SW 1271 (cell line): ENCODE measurements around the gene NFX1.

Experiments
- DNase-seq, 2 experiments: peaks; one replicate each; lab custom pipeline; 2025; lab: John Stamatoyannopoulos, UW

The NFX1 gene

GRCh38 chr9:33267151-33267767 is 23.1 kb upstream of the NFX1 start:
- no peak for DNase-seq

- DNase-seq, result no peak
Observed at GRCh38 chr9:33270146-33270545, 20.2 kb upstream of the NFX1 start.

- no peak for DNase-seq
Observed at GRCh38 chr9:33272061-33272460, 18.3 kb upstream of the NFX1 start.

DNA sequence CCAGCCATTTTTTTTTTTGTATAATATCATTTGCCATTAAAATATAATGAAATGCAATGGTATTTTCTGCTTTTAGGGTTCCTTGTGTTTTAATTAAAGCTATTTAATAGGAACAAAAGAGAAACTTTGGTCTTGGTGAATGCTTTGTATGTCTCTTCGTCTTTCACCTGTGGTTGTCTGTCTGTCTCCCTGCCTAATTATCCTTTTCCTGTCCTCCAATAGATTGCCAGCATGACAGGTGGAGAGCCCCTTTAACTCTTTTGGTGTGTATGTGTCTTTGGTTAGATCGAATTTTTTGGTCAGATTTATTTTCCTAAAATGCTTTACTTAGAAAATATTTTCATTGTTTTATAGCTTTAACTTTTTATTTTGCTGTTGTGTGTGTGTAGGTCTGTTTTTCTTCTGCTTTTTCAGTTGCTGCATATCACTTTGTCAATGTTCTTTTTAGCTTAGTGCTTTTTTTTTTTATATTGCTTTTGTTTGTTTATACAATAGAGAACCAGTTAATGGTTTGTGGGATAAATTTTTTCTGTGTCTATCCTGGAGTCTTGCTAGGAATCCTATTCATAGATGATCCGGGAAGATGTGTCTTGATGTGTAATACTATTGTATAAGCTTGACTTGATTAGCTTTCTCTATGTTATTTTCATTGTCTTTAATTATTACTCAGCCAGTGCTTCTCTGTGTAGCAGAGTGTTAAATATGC is 16.9 kb upstream of the NFX1 start:
- no peak for DNase-seq

DNA sequence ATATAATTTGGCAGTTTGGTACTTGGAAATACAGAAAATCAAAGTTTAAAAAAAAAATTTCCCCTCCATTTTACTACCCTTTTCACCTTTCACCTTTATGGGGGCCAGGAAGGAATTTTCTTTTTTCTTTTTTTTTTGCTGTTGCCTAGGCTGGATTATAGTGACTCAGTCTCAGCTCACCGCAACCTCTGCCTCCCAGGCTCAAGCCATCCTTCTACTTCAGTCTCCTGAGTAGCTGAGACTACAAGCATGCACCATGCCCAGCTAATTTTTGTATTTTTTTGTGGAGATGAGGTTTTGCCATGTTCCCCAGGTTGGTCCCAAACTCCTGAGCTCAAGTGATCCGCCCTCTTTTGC is 16.4 kb upstream of the NFX1 start:
- DNase-seq, result no peak

- DNase-seq, result no peak
Observed at GRCh38 chr9:33277484-33277883, 12.8 kb upstream of the NFX1 start.

DNA sequence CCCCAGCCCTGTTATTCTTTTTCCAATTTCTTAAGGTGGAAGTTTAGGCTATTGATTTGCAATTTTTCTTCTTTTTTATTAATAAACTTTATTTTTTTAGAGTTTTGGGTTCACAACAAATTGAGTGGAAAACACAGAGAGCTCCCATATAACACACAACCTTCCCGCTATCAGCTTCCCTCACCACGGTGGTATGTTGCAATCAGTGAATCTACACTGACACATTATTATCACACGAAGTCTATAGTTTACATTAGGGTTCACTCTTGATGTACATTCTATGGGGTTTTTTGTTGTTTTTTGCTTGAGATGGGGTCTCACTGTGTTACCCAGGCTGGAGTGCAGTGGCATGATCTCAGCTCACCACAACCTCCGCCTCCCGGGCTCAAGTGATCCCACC is 4.8 kb upstream of the NFX1 start:
- no peak for DNase-seq

DNA sequence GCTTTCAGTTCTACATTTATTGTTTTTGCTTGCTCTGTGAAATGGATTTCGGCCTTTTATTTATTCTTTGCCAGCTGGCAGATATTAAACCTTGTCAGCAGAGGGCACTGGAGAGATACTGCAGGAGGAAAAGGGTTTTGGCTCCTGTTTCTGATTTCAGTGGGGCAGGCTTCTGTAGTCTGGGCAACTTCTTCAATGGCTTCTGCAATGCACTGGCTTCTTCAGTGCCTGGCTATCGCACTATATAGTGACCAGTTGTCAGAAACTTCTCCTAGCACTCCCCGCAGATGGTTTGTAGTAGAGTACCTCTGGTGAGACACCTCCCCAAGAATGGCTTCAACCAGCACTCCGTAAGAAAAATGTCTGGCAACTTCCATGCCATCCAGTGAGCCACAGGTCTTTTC is 3.2 kb upstream of the NFX1 start:
- DNase-seq, result peak in 1 of 2 experiments; percentile 59

- DNase-seq, result no peak
Observed at GRCh38 chr9:33288235-33288634, 2.1 kb upstream of the NFX1 start.

- no peak for DNase-seq
Observed at GRCh38 chr9:33288828-33289483, 1.4 kb upstream of the NFX1 start.

- DNase-seq, result no peak
Observed at GRCh38 chr9:33289496-33289895, 820 bp upstream of the NFX1 start.

- DNase-seq, result no peak
Observed at GRCh38 chr9:33289936-33290246, 425 bp upstream of the NFX1 start.

GRCh38 chr9:33291031-33291397 is 698 bp downstream of the NFX1 start:
- DNase-seq, result no peak

GRCh38 chr9:33291901-33292300 is 1.6 kb downstream of the NFX1 start:
- no peak for DNase-seq

DNA sequence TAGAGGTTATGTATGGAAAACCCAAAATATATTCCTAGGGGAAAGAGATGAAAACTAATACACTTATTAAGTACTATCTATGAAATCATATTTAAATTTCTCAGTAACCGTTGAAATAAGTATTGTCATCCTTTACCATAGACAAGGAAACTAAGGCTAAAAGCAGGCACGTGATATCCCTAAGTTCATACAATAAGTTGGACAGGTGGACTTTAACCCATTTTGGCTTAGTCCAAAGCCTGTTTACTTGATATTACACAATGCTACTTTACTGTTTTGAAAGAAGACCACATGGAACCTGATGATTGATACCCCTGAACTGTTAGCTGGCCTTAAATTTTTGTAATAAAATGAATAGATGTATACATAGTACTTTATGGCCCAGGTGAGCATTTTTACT is 3.5 kb downstream of the NFX1 start:
- DNase-seq, result no peak

GRCh38 chr9:33294670-33295432 is 4.5 kb downstream of the NFX1 start:
- no peak for DNase-seq

DNA sequence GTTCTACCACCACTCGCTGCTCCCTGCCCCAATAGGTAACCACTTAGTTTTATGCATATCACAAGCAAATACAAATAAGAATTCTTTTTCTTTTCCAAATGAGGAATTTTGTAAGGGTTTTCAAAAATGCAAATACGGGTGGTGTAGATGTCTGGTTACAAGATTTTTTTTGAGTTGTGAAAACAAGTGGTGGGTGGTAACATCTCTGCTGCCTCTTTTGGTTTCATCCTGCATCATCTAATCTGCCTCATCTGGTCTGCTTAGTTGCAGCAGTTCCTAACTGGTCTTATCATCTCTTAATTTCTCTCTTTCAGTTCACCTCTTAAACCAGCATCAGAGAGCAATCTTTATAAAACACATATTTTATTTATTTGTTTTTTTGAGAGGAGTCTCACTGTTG is 5.3 kb downstream of the NFX1 start:
- DNase-seq, result no peak

DNA sequence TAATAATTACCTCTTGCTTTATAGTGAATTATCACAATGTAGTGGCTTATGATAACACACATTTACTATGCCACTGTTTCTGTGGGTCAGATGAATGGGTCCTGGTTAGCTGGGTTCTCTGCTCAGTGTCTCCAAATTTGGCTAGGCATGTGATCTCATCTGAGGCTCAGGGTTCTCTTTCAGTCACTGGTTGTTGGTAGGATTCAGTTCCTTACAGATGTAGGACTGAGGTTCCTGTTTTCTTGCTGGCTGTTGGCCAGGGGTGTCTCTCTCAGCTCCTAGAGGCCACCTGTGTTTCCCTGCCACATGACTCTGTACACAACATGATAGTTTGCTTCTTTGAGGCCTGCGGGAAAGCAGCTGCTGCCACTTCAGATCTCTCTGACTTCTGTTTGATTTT is 7.1 kb downstream of the NFX1 start:
- DNase-seq, result no peak

GRCh38 chr9:33300546-33300945 is 10.2 kb downstream of the NFX1 start:
- no peak for DNase-seq

DNA sequence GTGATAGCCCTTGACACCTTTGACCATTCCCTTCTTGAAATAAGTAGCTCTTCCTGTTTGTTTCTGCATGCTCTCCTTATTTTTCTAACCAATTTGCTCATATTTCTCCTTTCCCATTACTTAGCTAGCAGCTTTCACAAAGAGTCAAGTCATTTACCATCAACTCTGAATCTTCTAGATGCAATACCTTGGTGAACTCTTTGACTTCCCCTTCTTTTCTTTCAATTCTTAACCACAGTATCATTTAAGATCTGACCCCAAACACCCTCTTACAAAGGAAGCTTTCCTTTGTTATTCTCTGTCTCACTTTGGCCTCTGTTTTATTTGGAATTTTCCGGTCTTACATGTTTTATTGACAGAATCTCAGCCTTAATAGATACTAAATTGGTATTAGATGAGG is 14.0 kb downstream of the NFX1 start:
- no peak for DNase-seq

DNA sequence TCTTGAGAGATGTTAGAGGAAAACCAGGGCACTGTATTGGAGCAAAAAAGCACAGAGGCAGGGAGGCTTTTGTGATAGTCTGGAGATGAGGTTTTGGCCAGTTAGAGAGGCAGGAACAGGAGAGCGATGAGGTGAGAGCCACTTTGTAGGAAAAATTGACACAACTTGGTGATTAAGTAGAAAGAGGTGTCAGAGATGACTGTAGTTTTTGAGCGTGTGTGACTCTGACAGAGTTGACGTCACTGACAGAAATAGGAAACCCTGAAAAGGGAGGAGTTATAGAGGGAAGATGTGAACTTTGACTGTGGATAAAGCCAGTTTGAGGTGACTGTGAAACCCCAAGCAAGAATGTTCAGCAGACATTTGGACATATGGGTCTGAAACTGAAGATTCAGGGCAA is 15.7 kb downstream of the NFX1 start:
- no peak for DNase-seq

GRCh38 chr9:33307067-33307466 is 16.8 kb downstream of the NFX1 start:
- no peak for DNase-seq

DNA sequence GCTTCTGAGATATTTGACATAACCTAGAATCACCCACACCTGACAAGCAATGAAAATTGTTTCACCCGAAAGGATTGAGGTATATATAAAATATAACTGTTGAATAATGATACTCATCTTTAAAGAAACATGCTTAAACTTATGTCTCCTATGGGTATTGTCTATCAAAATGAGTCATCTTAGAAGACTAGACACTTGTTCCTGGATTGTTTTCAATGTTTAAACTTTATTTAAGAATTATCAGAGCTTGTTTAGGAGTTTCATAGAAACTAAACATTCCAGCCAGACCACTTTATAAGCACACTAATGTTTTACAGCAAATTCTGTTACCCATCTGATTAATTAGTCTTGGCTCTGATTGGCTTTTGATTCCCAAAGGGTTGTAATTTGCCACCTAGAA is 19.6 kb downstream of the NFX1 start:
- no peak for DNase-seq
